Measurements from ENCODE around the gene SUDS3.

SUDS3 gene

DNA sequence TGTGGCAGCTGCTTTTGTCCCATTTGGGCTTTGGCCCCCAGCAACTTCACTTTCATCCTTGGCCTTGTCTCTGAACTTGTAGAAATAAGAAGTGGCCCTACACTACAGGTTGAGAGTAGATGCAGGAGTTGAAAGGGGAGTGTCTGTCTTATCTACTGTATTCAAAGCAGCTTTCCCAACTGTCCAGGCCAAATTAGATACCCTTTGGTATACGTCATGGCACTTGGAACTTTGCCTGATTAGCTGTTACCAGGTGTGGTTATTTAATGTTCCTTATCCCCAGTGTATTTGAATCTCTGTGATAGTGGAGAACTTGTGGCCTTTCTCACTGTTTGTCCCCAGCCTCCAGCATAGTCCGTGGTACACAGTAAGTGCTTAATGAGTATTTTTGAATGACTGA is 33.5 kb downstream of the SUDS3 start:
- TF ChIP-seq FOXP2 (optimal IDR thresholded peaks at IDR 0.05; ENCODE audit: control extremely low read depth, extremely low read length, insufficient read depth) = no peak
- no peak for TF ChIP-seq EZH2 (IDR thresholded peaks at IDR 0.05)
- no peak for TF ChIP-seq POLR2AphosphoS5 (IDR thresholded peaks at IDR 0.05; ENCODE audit: borderline replicate concordance, low read depth, low read length)
- H3K36me3 ChIP-seq (ENCODE audit: insufficient read depth, low read length) = peaks cover 61% of the 10 kb centered on the region
- no peaks in the 10 kb centered on the region for H3K9me3 ChIP-seq (ENCODE audit: low read depth, low read length)

DNA sequence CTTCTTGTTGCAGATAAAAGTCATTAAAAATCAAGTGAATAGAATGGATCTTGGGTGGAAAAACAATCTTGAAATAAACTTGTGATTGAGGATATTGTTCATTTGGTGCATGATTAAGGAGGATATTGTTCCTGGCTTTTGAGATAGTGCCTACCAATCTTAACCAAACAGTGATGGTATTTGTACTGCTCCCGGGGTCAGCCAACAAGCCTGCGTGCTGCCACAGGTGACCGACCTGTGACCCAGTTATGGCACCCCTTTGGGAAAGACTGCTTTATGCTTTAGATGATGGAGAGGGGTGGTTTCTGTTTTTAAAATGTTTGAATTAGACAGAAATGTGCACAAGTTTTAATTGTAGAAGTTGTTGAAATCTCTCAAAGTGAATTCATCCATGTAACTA is 41.6 kb downstream of the SUDS3 start:
- no peak overlapping the region for H3K4me3 ChIP-seq
- no peak overlapping the region for H3K9ac ChIP-seq (ENCODE audit: insufficient read length)
- peaks cover 35% of the 10 kb centered on the region for H3K36me3 ChIP-seq (ENCODE audit: insufficient read depth, low read length)
- no peak overlapping the region for H3K27ac ChIP-seq
- no peaks in the 10 kb centered on the region for H3K9me3 ChIP-seq (ENCODE audit: low read depth, low read length)
- no peak for DNase-seq (ENCODE audit: low read depth, low spot score)
- TF ChIP-seq FOXP2 (optimal IDR thresholded peaks at IDR 0.05; ENCODE audit: control extremely low read depth, extremely low read length, insufficient read depth) (no peak), EZH2 (IDR thresholded peaks at IDR 0.05) (no peak), POLR2AphosphoS5 (IDR thresholded peaks at IDR 0.05; ENCODE audit: borderline replicate concordance, low read depth, low read length) (no peak)

More for the DNA sequence above, 33.5 kb downstream of the SUDS3 start:
- no peak for DNase-seq (ENCODE audit: low read depth, low spot score)
- no peak overlapping the region for H3K4me3 ChIP-seq
- no peak overlapping the region for H3K27ac ChIP-seq
- no peak overlapping the region for H3K9ac ChIP-seq (ENCODE audit: insufficient read length)

- DNase-seq (ENCODE audit: low read depth, low spot score) = no peak
- no peak overlapping the region for H3K4me3 ChIP-seq
Measured at GRCh38 chr12:118418385-118419057, 42.2 kb downstream of the SUDS3 start.

DNA sequence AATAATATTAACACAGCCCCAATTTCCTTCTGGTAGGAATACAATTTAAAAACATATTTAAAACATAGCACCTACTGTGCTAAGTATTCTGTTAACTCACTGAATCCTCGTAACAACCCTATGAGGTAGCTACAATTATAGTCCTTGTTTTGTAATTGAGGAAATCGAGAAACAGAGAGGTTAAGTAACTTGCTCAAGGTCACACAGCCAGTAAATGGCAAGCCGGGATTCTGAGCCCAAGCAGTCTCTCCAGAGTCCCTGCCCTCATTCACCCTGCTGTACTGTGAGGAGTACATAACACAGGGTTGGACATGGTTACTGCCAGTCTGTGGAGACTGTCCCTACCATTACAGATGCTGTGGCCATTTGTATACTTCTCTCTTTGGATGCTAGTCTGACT is 44.3 kb downstream of the SUDS3 start:
- Histone ChIP-seq H3K9me3 (ENCODE audit: low read depth, low read length) (no peaks in the 10 kb centered on the region), H3K36me3 (ENCODE audit: insufficient read depth, low read length) (peaks cover 11% of the 10 kb centered on the region; the same call in 1 of the 2 replicates), H3K4me3 (no peak overlapping the region), H3K27ac (no peak overlapping the region), H3K9ac (ENCODE audit: insufficient read length) (no peak overlapping the region)
- TF ChIP-seq EZH2 (IDR thresholded peaks at IDR 0.05) = no peak
- TF ChIP-seq FOXP2 (optimal IDR thresholded peaks at IDR 0.05; ENCODE audit: control extremely low read depth, extremely low read length, insufficient read depth) = no peak
- TF ChIP-seq POLR2AphosphoS5 (IDR thresholded peaks at IDR 0.05; ENCODE audit: borderline replicate concordance, low read depth, low read length) = no peak
- DNase-seq (ENCODE audit: low read depth, low spot score) = no peak

More at GRCh38 chr12:118418385-118419057, 42.2 kb downstream of the SUDS3 start:
- H3K36me3 ChIP-seq (ENCODE audit: insufficient read depth, low read length) = peaks cover 32% of the 10 kb centered on the region
- no peak overlapping the region for H3K9ac ChIP-seq (ENCODE audit: insufficient read length)
- H3K27ac ChIP-seq = no peak overlapping the region
- TF ChIP-seq EZH2 (IDR thresholded peaks at IDR 0.05) (no peak), FOXP2 (optimal IDR thresholded peaks at IDR 0.05; ENCODE audit: control extremely low read depth, extremely low read length, insufficient read depth) (no peak), POLR2AphosphoS5 (IDR thresholded peaks at IDR 0.05; ENCODE audit: borderline replicate concordance, low read depth, low read length) (no peak)
- no peaks in the 10 kb centered on the region for H3K9me3 ChIP-seq (ENCODE audit: low read depth, low read length)

GRCh38 chr12:118424884-118425283 is 48.5 kb downstream of the SUDS3 start:
- TF ChIP-seq EZH2 (IDR thresholded peaks at IDR 0.05) (no peak), POLR2AphosphoS5 (IDR thresholded peaks at IDR 0.05; ENCODE audit: borderline replicate concordance, low read depth, low read length) (no peak), FOXP2 (optimal IDR thresholded peaks at IDR 0.05; ENCODE audit: control extremely low read depth, extremely low read length, insufficient read depth) (no peak)
- Histone ChIP-seq H3K27ac (no peak overlapping the region), H3K9ac (ENCODE audit: insufficient read length) (no peak overlapping the region), H3K4me3 (no peak overlapping the region), H3K36me3 (ENCODE audit: insufficient read depth, low read length) (no peaks in the 10 kb centered on the region), H3K9me3 (ENCODE audit: low read depth, low read length) (no peaks in the 10 kb centered on the region)
- DNase-seq (ENCODE audit: low read depth, low spot score) = no peak

DNA sequence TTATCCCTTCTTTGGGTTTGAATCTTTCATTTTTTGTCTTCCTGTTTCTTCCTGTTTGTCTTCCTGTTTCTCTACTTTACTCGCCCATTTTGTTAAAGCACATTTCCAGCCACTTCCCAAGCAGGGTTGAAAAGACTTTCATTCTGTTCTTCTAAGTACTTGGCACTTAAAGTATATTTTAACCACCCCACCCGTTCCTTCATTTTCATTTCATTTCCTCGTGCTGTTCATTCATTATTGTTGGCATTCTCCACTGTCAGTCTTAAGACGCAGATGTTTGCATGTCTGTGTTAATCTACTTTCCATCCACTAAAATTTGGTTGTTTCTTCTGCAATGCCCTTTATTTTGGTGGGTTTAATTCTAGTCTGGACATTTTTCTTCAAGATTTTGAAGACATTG is 49.0 kb downstream of the SUDS3 start:
- Histone ChIP-seq H3K9ac (ENCODE audit: insufficient read length) (no peak overlapping the region), H3K27ac (no peak overlapping the region), H3K36me3 (ENCODE audit: insufficient read depth, low read length) (no peaks in the 10 kb centered on the region), H3K9me3 (ENCODE audit: low read depth, low read length) (no peaks in the 10 kb centered on the region), H3K4me3 (no peak overlapping the region)
- TF ChIP-seq EZH2 (IDR thresholded peaks at IDR 0.05) = no peak
- TF ChIP-seq FOXP2 (optimal IDR thresholded peaks at IDR 0.05; ENCODE audit: control extremely low read depth, extremely low read length, insufficient read depth) = no peak
- no peak for TF ChIP-seq POLR2AphosphoS5 (IDR thresholded peaks at IDR 0.05; ENCODE audit: borderline replicate concordance, low read depth, low read length)
- no peak for DNase-seq (ENCODE audit: low read depth, low spot score)

DNA sequence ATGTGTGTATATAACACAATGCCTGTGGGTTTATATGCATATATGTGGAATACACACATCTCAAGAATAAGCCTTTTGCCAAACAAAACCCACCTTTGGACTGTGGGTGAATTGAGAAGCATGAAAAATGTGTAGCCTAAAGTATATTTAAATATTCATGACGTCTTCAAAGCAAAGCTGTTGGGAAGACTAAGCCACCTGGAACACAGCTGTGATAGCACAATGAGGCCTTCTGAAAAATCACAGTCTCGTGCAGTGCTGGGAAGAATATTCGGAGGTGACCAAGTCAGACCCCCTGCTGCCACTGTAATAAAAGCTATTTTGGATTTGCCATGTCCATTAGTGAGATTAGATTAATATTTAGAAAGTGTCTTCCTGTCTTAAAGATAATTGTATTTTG is 51.5 kb downstream of the SUDS3 start:
- no peak overlapping the region for H3K4me3 ChIP-seq
- DNase-seq (ENCODE audit: low read depth, low spot score) = no peak
- H3K9me3 ChIP-seq (ENCODE audit: low read depth, low read length) = no peaks in the 10 kb centered on the region
- no peaks in the 10 kb centered on the region for H3K36me3 ChIP-seq (ENCODE audit: insufficient read depth, low read length)
- no peak overlapping the region for H3K9ac ChIP-seq (ENCODE audit: insufficient read length)
- no peak overlapping the region for H3K27ac ChIP-seq
- TF ChIP-seq EZH2 (IDR thresholded peaks at IDR 0.05) (no peak), POLR2AphosphoS5 (IDR thresholded peaks at IDR 0.05; ENCODE audit: borderline replicate concordance, low read depth, low read length) (no peak)

DNA sequence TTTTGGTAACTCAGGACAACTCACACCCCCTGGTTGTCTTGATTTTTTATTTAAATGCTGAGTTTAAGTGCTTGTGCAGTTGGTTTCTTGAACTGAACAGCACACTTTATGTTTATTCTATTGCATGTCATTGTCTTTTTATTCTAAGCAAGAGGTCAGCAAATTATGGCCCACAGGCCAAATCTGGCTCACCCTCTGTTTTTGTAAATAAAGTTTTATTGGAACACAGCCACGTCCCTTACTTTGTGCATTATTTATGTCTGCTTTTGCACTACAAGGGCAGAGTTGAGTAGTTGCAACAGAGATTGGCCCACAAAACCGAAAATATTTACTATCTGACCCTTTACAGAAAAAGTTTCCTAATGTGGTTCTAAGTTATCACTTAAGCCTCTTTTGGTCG is 52.3 kb downstream of the SUDS3 start:
- no peak overlapping the region for H3K9ac ChIP-seq (ENCODE audit: insufficient read length)
- H3K27ac ChIP-seq = no peak overlapping the region
- H3K9me3 ChIP-seq (ENCODE audit: low read depth, low read length) = no peaks in the 10 kb centered on the region
- H3K4me3 ChIP-seq = no peak overlapping the region
- no peak for DNase-seq (ENCODE audit: low read depth, low spot score)
- H3K36me3 ChIP-seq (ENCODE audit: insufficient read depth, low read length) = no peaks in the 10 kb centered on the region
- no peak for TF ChIP-seq EZH2 (IDR thresholded peaks at IDR 0.05)
- TF ChIP-seq FOXP2 (optimal IDR thresholded peaks at IDR 0.05; ENCODE audit: control extremely low read depth, extremely low read length, insufficient read depth) = no peak
- no peak for TF ChIP-seq POLR2AphosphoS5 (IDR thresholded peaks at IDR 0.05; ENCODE audit: borderline replicate concordance, low read depth, low read length)
